Transverse colon (tissue), 4 donors: ENCODE data around the gene PNPLA2. TPM values are rescaled to one million over a fixed set of nuclear protein-coding genes. Genes with fewer than 3 reads are reported as not detected.
A peak's percentile ranks its signal among the peaks of the same experiment; 100 is the strongest.

Source experiments
- DNase-seq: peaks from one replicate; pipeline ENCODE4 v3.0.0-alpha.2; 2019
- H3K27ac ChIP-seq, 4 donors: fragments of 200-600 bp; sonication (generic); 2 replicates each; pipeline ENCODE4 v1.5.1; 2016 to 2018; ENCODE audit warnings: inconsistent platforms in 4 of 4
- H3K27me3 ChIP-seq: fragments of 200-600 bp; sonication (generic); 2 replicates; pipeline ENCODE4 v1.5.1; 2017; ENCODE audit warnings: inconsistent platforms
- H3K36me3 ChIP-seq, 4 donors: fragments of 200-600 bp; sonication (generic); 2 replicates each; pipeline ENCODE4 v1.5.1; 2017 to 2019; ENCODE audit warnings: inconsistent platforms in 4 of 4
- H3K4me1 ChIP-seq, 4 donors: fragments of 200-600 bp; sonication (generic); 2 replicates each; pipeline ENCODE4 v1.5.1; 2017 to 2020; ENCODE audit warnings: inconsistent platforms in 4 of 4
- H3K4me3 ChIP-seq, 4 donors: fragments of 200-600 bp; sonication (generic); 1 replicate in 1 of 4; 2 replicates in 3 of 4; pipeline versions ENCODE4 v1.5.1 to v1.6.1; 2017 to 2019; ENCODE audit warnings: inconsistent platforms in 4 of 4
- H3K9me3 ChIP-seq, 2 donors: fragments of 200-600 bp; sonication (generic); 2 replicates each; pipeline ENCODE4 v1.5.1; 2017 to 2019; ENCODE audit warnings: inconsistent platforms in 2 of 2
- CTCF ChIP-seq, 5 experiments: fragments of 200-600 bp in 3 of 5; fragments of 450-650 bp in 2 of 5; sonication (generic) in 3 of 5; IDR thresholded peaks; 1 replicate in 2 of 5; 2 replicates in 3 of 5; pipeline ENCODE4 v1.5.1; 2016 to 2017; ENCODE audit warnings: antibody characterized with exemption in 5 of 5, inconsistent platforms in 3 of 5, mild to moderate bottlenecking in 2 of 5, moderate library complexity in 1 of 5
- EP300 ChIP-seq: sonication (generic); formaldehyde crosslinking; IDR thresholded peaks from one replicate; pipeline ENCODE4 v1.6.1; 2017; ENCODE audit warnings: antibody characterized with exemption, low read depth
- POLR2A ChIP-seq: fragments of 450-650 bp; IDR thresholded peaks from one replicate; pipeline ENCODE4 v1.6.1; 2016; ENCODE audit warnings: antibody characterized with exemption, mild to moderate bottlenecking, moderate library complexity
- POLR2AphosphoS5 ChIP-seq, 3 donors: sonication (generic); formaldehyde crosslinking; IDR thresholded peaks; one replicate each; pipeline ENCODE4 v1.6.1; 2016; ENCODE audit warnings: antibody characterized with exemption in 3 of 3
- WGBS, 2 donors: methylation state at CpG; one replicate each; pipeline ENCODE4 v1.1.5; 2018; ENCODE audit warnings: low coverage in 1 of 2; 5-methylcytosine and 5-hydroxymethylcytosine counted together
- in situ Hi-C, 4 donors: fragments of 200-750 bp; cut with MboI; loops; one replicate each; pipeline versions ENCODE4 v1.15.0 to v1.15.1; 2017; ENCODE audit warnings: low sequenced_read_pairs in 3 of 4, low pct_ligation_motif_present in 1 of 4, low pct_unique_long_range_greater_than_20kb in 1 of 4
- intact Hi-C: fragments of 100-400 bp; cut with DNase I; formaldehyde crosslinking; loops from one replicate; pipeline ENCODE4 v1.15.1; 2023; ENCODE audit warnings: low total_unique reads
- total RNA-seq, 4 donors: library from RNA; depleted of rRNA; stranded (reverse); fragments of >200 nt; gene quantifications; one replicate each; pipeline ENCODE4 v1.1.0, GENCODE V29; 2016

Gene PNPLA2
- total RNA-seq, 4 donors from 2014 or later, result 61.7 to 821 (median 134) TPM

GRCh38 chr11:828506-829175 lies 9.9 kb downstream of the PNPLA2 start:
- TF ChIP-seq POLR2AphosphoS5 (IDR thresholded peaks at IDR 0.05) (no peak), CTCF (IDR thresholded peaks at IDR 0.05) (no peak), POLR2A (no peak), EP300 (no peak)
- in situ Hi-C loops (no loop called here), intact Hi-C loops (no loop called here)
- 82% methylated on average over 21 of the region's 21 CpGs; no CpG with 5 or more reads in 1 of the 2 donors for WGBS, 2 donors
- Histone ChIP-seq H3K4me3 (peak overlapping the region in 1 of 4 donors; percentile 33), H3K27ac (peak overlapping the region; percentile 91 to 95 (median 94)), H3K36me3 (peaks cover 0 to 14% (median 0%) of the 10 kb centered on the region in 4 donors), H3K4me1 (peaks cover 36 to 89% (median 80%) of the 10 kb centered on the region in 4 donors), H3K27me3 (peaks cover 70% of the 10 kb centered on the region), H3K9me3 (no peaks in the 10 kb centered on the region)
- DNase-seq, result no peak

- Histone ChIP-seq H3K27me3 (peaks cover 70% of the 10 kb centered on the region), H3K9me3 (no peaks in the 10 kb centered on the region), H3K36me3 (peaks cover 0 to 9% (median 0%) of the 10 kb centered on the region in 4 donors), H3K4me3 (peak overlapping the region in 2 of 4 donors; percentile 33 to 43), H3K4me1 (peaks cover 40 to 88% (median 80%) of the 10 kb centered on the region in 4 donors), H3K27ac (peak overlapping the region; percentile 91 to 95 (median 94))
- in situ Hi-C loops, result no loop called here
- intact Hi-C loops, result no loop called here
- peak; percentile 58 for DNase-seq
- no peak for TF ChIP-seq CTCF (IDR thresholded peaks at IDR 0.05)
- TF ChIP-seq POLR2A, result no peak
- no peak for TF ChIP-seq EP300
- TF ChIP-seq POLR2AphosphoS5 (IDR thresholded peaks at IDR 0.05), result no peak
- WGBS, 2 donors, result 51% methylated on average over 34 of the region's 40 CpGs; no CpG with 5 or more reads in 1 of the 2 donors
These were observed 10.6 kb downstream of the PNPLA2 start for GRCh38 chr11:829176-829846.

GRCh38 chr11:829847-830294 lies 11.2 kb downstream of the PNPLA2 start:
- intact Hi-C loops, result loop anchor here (1.0 kb wide), 1 partner anchor 28 kb away; no protein-coding TSS in a partner anchor
- in situ Hi-C loops, result no loop called here
- Histone ChIP-seq H3K36me3 (peaks cover 0 to 4% (median 0%) of the 10 kb centered on the region in 4 donors), H3K9me3 (no peaks in the 10 kb centered on the region), H3K4me3 (peak overlapping the region in 3 of 4 donors; percentile 6 to 43 (median 33)), H3K4me1 (peaks cover 46 to 88% (median 81%) of the 10 kb centered on the region in 4 donors), H3K27me3 (peaks cover 70% of the 10 kb centered on the region), H3K27ac (peak overlapping the region; percentile 16 to 95 (median 92))
- WGBS, 2 donors, result 23% methylated on average over 35 of the region's 39 CpGs; no CpG with 5 or more reads in 1 of the 2 donors
- DNase-seq, result no peak
- TF ChIP-seq CTCF (IDR thresholded peaks at IDR 0.05) (no peak), POLR2AphosphoS5 (IDR thresholded peaks at IDR 0.05) (peak in 1 of 3 donors; percentile 65)
